Endothelial cell of umbilical vein (primary cell): ENCODE results near the gene ENTPD3.

ENCODE experiments used
- CTCF ChIP-seq, 2 donors: IDR thresholded peaks; 1 replicate in 1 of 2; 2 replicates in 1 of 2; pipeline ENCODE4 v1.5.1; 2011; ENCODE audit warnings: low read length in 2 of 2, mild to moderate bottlenecking in 2 of 2, moderate library complexity in 2 of 2, control low read depth in 1 of 2, inconsistent platforms in 1 of 2, low read depth in 1 of 2; ENCODE audit not compliant: insufficient read depth in 1 of 2; ENCODE audit errors: extremely low read depth in 1 of 2
- EZH2 ChIP-seq: IDR thresholded peaks from 2 replicates; pipeline ENCODE4 v1.6.1; 2012; ENCODE audit warnings: borderline replicate concordance, low read depth, mild to moderate bottlenecking, moderate library complexity, low read length, inconsistent platforms; ENCODE audit not compliant: severe bottlenecking
- FOS ChIP-seq: IDR thresholded peaks from 2 replicates; pipeline ENCODE4 v1.6.1; 2011; ENCODE audit warnings: mild to moderate bottlenecking, low read length, moderate library complexity, borderline replicate concordance; ENCODE audit not compliant: insufficient read depth
- GATA2 ChIP-seq: IDR thresholded peaks from 2 replicates; pipeline ENCODE4 v1.7.0; 2011; ENCODE audit warnings: low read depth, mild to moderate bottlenecking, moderate library complexity, mixed read lengths, low read length; ENCODE audit not compliant: insufficient read length, insufficient read depth
- MAX ChIP-seq: IDR thresholded peaks from 2 replicates; pipeline ENCODE4 v1.6.1; 2011; ENCODE audit not compliant: insufficient read depth, insufficient read length
- MYC ChIP-seq: IDR thresholded peaks from one replicate; pipeline ENCODE4 v1.6.1; 2011; ENCODE audit warnings: mild to moderate bottlenecking, low read depth, low read length
- POLR2A ChIP-seq: IDR thresholded peaks from 2 replicates; pipeline ENCODE4 v1.6.1; 2012; ENCODE audit warnings: low read depth, mild to moderate bottlenecking, control low read depth, low read length
- POLR2AphosphoS5 ChIP-seq: IDR thresholded peaks from 2 replicates; pipeline ENCODE4 v1.6.1; 2012; ENCODE audit warnings: low read depth, mild to moderate bottlenecking, control low read depth, low read length, moderate library complexity; ENCODE audit not compliant: insufficient read depth

GRCh38 chr3:40398346-40398745, 11.4 kb downstream of the ENTPD3 start:
- TF ChIP-seq CTCF (IDR thresholded peaks at IDR 0.05; ENCODE audit: extremely low read depth in 1 of 2, insufficient read depth in 1 of 2, low read depth in 1 of 2, low read length in 2 of 2) (no peak), POLR2AphosphoS5 (no peak), POLR2A (no peak), FOS (no peak), MAX (no peak), EZH2 (no peak), MYC (no peak), GATA2 (no peak)
